MM.1S (cell line): Measurements from ENCODE around the gene MBLAC1.

ENCODE experiments used
- DNase-seq: peaks from one replicate; pipeline ENCODE4 v3.0.0-alpha.2; 2015
- H2AFZ ChIP-seq: fragments of 300-600 bp; sonication (generic); 2 replicates; pipeline ENCODE4 v1.6.0; 2016; ENCODE audit warnings: antibody characterized with exemption, low read length
- H3F3A ChIP-seq: fragments of 300-600 bp; sonication (generic); 2 replicates; pipeline ENCODE4 v1.6.1; 2016; ENCODE audit warnings: mild to moderate bottlenecking, antibody characterized with exemption, low read length, moderate library complexity, mixed read lengths; ENCODE audit not compliant: insufficient read depth
- H3K27ac ChIP-seq: fragments of 300-600 bp; sonication (generic); 2 replicates; pipeline ENCODE4 v1.5.1; 2016; ENCODE audit warnings: mild to moderate bottlenecking, low read length
- H3K27me3 ChIP-seq: fragments of 300-600 bp; sonication (generic); replicated peaks from 2 replicates; pipeline ENCODE4 v1.6.0; 2016; ENCODE audit warnings: low read length; ENCODE audit not compliant: insufficient read depth
- H3K36me3 ChIP-seq: fragments of 300-600 bp; sonication (generic); replicated peaks from 2 replicates; pipeline ENCODE4 v1.6.1; 2016; ENCODE audit warnings: mild to moderate bottlenecking, low read length, mixed read lengths; ENCODE audit not compliant: insufficient read depth
- H3K4me1 ChIP-seq: fragments of 300-600 bp; sonication (generic); 2 replicates; pipeline ENCODE4 v1.6.1; 2016; ENCODE audit warnings: low read length, mixed read lengths
- H3K4me2 ChIP-seq: fragments of 300-600 bp; sonication (generic); 2 replicates; pipeline ENCODE4 v1.6.0; 2016; ENCODE audit warnings: low read depth, low read length
- H3K4me3 ChIP-seq: fragments of 300-600 bp; sonication (generic); 2 replicates; pipeline ENCODE4 v1.5.1; 2016; ENCODE audit warnings: low read length, mixed read lengths
- H3K79me2 ChIP-seq: fragments of 300-600 bp; sonication (generic); 2 replicates; pipeline ENCODE4 v1.6.1; 2016; ENCODE audit warnings: mixed run types, low read length, mixed read lengths
- H3K9ac ChIP-seq: fragments of 300-600 bp; sonication (generic); 2 replicates; pipeline ENCODE4 v1.6.1; 2016; ENCODE audit warnings: low read length, mixed read lengths
- H3K9me2 ChIP-seq: fragments of 300-600 bp; sonication (generic); replicated peaks from 2 replicates; pipeline ENCODE4 v1.6.1; 2016; ENCODE audit warnings: mild to moderate bottlenecking, low read length, mixed read lengths; ENCODE audit not compliant: insufficient read depth
- H3K9me3 ChIP-seq: fragments of 300-600 bp; sonication (generic); replicated peaks from 2 replicates; pipeline ENCODE4 v1.6.1; 2016; ENCODE audit warnings: mild to moderate bottlenecking, low read length, mixed read lengths; ENCODE audit not compliant: insufficient read depth
- H4K20me1 ChIP-seq: fragments of 300-600 bp; sonication (generic); 2 replicates; pipeline ENCODE4 v1.6.1; 2016; ENCODE audit warnings: mild to moderate bottlenecking, low read length, moderate library complexity, mixed read lengths; ENCODE audit not compliant: insufficient read depth
- CTCF ChIP-seq: fragments of 300-600 bp; sonication (generic); IDR thresholded peaks from 2 replicates; pipeline ENCODE4 v1.5.1; 2016; ENCODE audit warnings: antibody characterized with exemption, low read length, mixed read lengths
- EZH2 ChIP-seq: fragments of 300-600 bp; sonication (generic); optimal IDR thresholded peaks from 2 replicates; pipeline ENCODE3; 2017; ENCODE audit warnings: low read depth, mild to moderate bottlenecking, antibody characterized with exemption, low read length, mixed read lengths
- EZH2phosphoT487 ChIP-seq: fragments of 300-600 bp; sonication (generic); IDR thresholded peaks from 2 replicates; pipeline ENCODE4 v1.6.1; 2018; ENCODE audit warnings: antibody characterized with exemption, low read length

MBLAC1 gene

GRCh38 chr7:100119072-100119969, 7.4 kb upstream of the MBLAC1 start, which contains the start of the genes CNPY4 and TAF6:
CNPY4 (plus strand) TSS chr7:100119634; CDS start chr7:100119745, 111 bp downstream.
TAF6 (minus strand) TSS chr7:100119358; CDS start chr7:100114209, 5,149 bp downstream.
- H3K4me2 ChIP-seq = peak within 1 kb of the TSS; percentile 88
- H3K27ac ChIP-seq = peak within 1 kb of the TSS; percentile 60; the same call in 1 of the 2 replicates
- peaks cover 11% of the 10 kb centered on the region for H3K79me2 ChIP-seq
- peak; percentile 94 for DNase-seq
- H3K36me3 ChIP-seq = no peaks in the 10 kb centered on the region
- H3K27me3 ChIP-seq = no peaks in the 10 kb centered on the region
- H3K4me3 ChIP-seq = peak within 1 kb of the TSS; percentile 91
- H3K4me1 ChIP-seq = 0 out of 2 replicates have a peak, but pooled peaks cover 6% of the 10 kb centered on the region
- peak within 1 kb of the TSS; percentile 79 for H3K9ac ChIP-seq
- no peaks in the 10 kb centered on the region for H3K9me3 ChIP-seq
- no peaks in the 10 kb centered on the region for H4K20me1 ChIP-seq
- H3K9me2 ChIP-seq = no peaks in the 10 kb centered on the region
- H2AFZ ChIP-seq = peak within 1 kb of the TSS; percentile 85
- H3F3A ChIP-seq = peaks cover 13% of the 10 kb centered on the region
- TF ChIP-seq CTCF (no peak), EZH2 (no peak), EZH2phosphoT487 (no peak)

- peak; percentile 46 for DNase-seq
- Histone ChIP-seq H3F3A (peaks cover 13% of the 10 kb centered on the region), H3K79me2 (peaks cover 13% of the 10 kb centered on the region), H3K9me3 (no peaks in the 10 kb centered on the region), H3K9ac (peak overlapping the region; percentile 79; the same call in 1 of the 2 replicates), H3K36me3 (no peaks in the 10 kb centered on the region), H4K20me1 (no peaks in the 10 kb centered on the region), H3K4me3 (peak overlapping the region; percentile 91), H3K4me1 (0 out of 2 replicates have a peak, but pooled peaks cover 6% of the 10 kb centered on the region), H2AFZ (peak overlapping the region; percentile 85), H3K4me2 (peak overlapping the region; percentile 88), H3K27ac (peak overlapping the region; percentile 60; the same call in 1 of the 2 replicates), H3K9me2 (no peaks in the 10 kb centered on the region), H3K27me3 (no peaks in the 10 kb centered on the region)
- TF ChIP-seq EZH2phosphoT487 = no peak
- TF ChIP-seq EZH2 = no peak
- no peak for TF ChIP-seq CTCF
These were observed 6.6 kb upstream of the MBLAC1 start for GRCh38 chr7:100119970-100120732.

- H3K4me3 ChIP-seq = no peak overlapping the region
- H3K79me2 ChIP-seq = peaks cover 18% of the 10 kb centered on the region
- peak overlapping the region; percentile 88; the same call in 1 of the 2 replicates for H3K4me2 ChIP-seq
- no peaks in the 10 kb centered on the region for H3K27me3 ChIP-seq
- no peak for DNase-seq
- H2AFZ ChIP-seq = no peak overlapping the region
- H4K20me1 ChIP-seq = no peaks in the 10 kb centered on the region
- H3K36me3 ChIP-seq = no peaks in the 10 kb centered on the region
- H3F3A ChIP-seq = peaks cover 13% of the 10 kb centered on the region
- 0 out of 2 replicates have a peak, but pooled peaks cover 6% of the 10 kb centered on the region for H3K4me1 ChIP-seq
- no peaks in the 10 kb centered on the region for H3K9me3 ChIP-seq
- H3K9ac ChIP-seq = no peak overlapping the region
- no peaks in the 10 kb centered on the region for H3K9me2 ChIP-seq
- TF ChIP-seq EZH2 (no peak), EZH2phosphoT487 (no peak), CTCF (no peak)
- no peak overlapping the region for H3K27ac ChIP-seq
These were observed 6.1 kb upstream of the MBLAC1 start for GRCh38 chr7:100120733-100121036.
